ENCODE data around the gene CYGB. TPM values are rescaled to one million over a fixed set of nuclear protein-coding genes. Genes with fewer than 3 reads are reported as not detected.

CYGB gene
- total and polyA plus RNA-seq, 2 of the 13 experiments (the other 11 are each of a cell fraction or from before 2014, with no cell fraction given) = 18.9 to 27.1 TPM

DNA sequence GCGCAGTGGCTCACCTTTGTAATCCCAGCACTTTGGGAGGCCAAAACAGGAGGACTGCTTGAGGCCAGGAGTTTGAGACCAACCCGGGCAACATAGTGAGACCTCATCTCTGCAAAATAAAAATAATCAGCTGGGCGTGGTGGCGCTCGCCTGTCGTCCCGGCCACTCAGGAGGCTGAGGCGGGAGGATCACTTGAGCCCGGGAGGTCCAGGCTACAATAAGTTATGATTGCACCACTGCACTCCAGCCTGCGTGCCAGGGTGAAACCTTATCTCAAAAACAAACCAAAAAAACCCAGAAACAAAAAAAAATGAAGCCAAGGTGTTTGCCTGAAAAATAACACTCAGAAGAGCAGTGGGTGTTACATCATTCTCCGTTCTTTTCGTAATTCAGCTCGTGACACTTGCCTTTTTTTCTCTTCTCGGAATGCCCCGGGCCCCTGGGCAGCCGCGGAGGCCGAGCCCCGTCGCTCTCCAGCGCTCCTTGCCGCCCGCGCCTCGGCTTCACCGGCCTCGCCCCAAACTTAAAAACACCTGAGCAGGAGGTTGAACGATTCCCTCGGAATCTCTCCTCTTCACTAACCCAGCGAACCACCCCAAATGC, 19.4 kb upstream of the CYGB start:
- POLR2A ChIA-PET = interaction anchor here (0.6 to 6.5 kb wide), 39 partner anchors 8 to 564 kb away, joined by 3 to 129 read pairs (median 5); partner anchors contain the start of genes MXRA7, PRCD and ST6GALNAC2
- intact Hi-C loops (cut with micrococcal nuclease; ENCODE audit: unreplicated experiment) = loop anchor here (5.0 to 10.0 kb wide), 2 partner anchors 55 to 148 kb away; no protein-coding TSS in a partner anchor
- TF ChIP-seq, protein P1, sequence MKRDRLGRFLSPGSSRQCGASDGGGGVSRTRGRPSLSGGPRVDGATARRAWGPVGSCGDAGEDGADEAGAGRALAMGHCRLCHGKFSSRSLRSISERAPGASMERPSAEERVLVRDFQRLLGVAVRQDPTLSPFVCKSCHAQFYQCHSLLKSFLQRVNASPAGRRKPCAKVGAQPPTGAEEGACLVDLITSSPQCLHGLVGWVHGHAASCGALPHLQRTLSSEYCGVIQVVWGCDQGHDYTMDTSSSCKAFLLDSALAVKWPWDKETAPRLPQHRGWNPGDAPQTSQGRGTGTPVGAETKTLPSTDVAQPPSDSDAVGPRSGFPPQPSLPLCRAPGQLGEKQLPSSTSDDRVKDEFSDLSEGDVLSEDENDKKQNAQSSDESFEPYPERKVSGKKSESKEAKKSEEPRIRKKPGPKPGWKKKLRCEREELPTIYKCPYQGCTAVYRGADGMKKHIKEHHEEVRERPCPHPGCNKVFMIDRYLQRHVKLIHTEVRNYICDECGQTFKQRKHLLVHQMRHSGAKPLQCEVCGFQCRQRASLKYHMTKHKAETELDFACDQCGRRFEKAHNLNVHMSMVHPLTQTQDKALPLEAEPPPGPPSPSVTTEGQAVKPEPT (CRISPR knock-in tag; IDR thresholded peaks at IDR 0.05; ENCODE audit: low read depth) = no peak
- TF ChIP-seq ZC3H13 (CRISPR knock-in tag; IDR thresholded peaks at IDR 0.05) (no peak), TEAD3 (CRISPR knock-in tag; optimal IDR thresholded peaks at IDR 0.05; ENCODE audit: borderline replicate concordance) (peak; percentile 45), TCF12 (IDR thresholded peaks at IDR 0.05) (no peak), TCF12 (CRISPR knock-in tag; IDR thresholded peaks at IDR 0.05) (no peak), MTA3 (CRISPR knock-in tag; IDR thresholded peaks at IDR 0.05) (no peak), YEATS2 (CRISPR knock-in tag; IDR thresholded peaks at IDR 0.05; ENCODE audit: borderline replicate concordance) (no peak), ZNF724P (CRISPR knock-in tag; IDR thresholded peaks at IDR 0.05; ENCODE audit: borderline replicate concordance) (no peak; the same call in 1 of the 2 replicates), YEATS4 (CRISPR knock-in tag; IDR thresholded peaks at IDR 0.05; ENCODE audit: borderline replicate concordance) (no peak), SSRP1 (CRISPR knock-in tag; IDR thresholded peaks at IDR 0.05) (no peak), ZNF678 (CRISPR knock-in tag; IDR thresholded peaks at IDR 0.05) (0 out of 2 replicates have a peak, but pooled peaks have one; percentile 9), ZNF839 (CRISPR knock-in tag; IDR thresholded peaks at IDR 0.05; ENCODE audit: borderline replicate concordance) (no peak), ZNF782 (CRISPR knock-in tag; IDR thresholded peaks at IDR 0.05; ENCODE audit: borderline replicate concordance) (no peak; the same call in 1 of the 2 replicates), ZNF883 (CRISPR knock-in tag; IDR thresholded peaks at IDR 0.05; ENCODE audit: not compliant biosample characterization) (no peak), ZNF781 (CRISPR knock-in tag; IDR thresholded peaks at IDR 0.05; ENCODE audit: borderline replicate concordance, not compliant biosample characterization) (no peak)
- TF ChIP-seq, protein P2, sequence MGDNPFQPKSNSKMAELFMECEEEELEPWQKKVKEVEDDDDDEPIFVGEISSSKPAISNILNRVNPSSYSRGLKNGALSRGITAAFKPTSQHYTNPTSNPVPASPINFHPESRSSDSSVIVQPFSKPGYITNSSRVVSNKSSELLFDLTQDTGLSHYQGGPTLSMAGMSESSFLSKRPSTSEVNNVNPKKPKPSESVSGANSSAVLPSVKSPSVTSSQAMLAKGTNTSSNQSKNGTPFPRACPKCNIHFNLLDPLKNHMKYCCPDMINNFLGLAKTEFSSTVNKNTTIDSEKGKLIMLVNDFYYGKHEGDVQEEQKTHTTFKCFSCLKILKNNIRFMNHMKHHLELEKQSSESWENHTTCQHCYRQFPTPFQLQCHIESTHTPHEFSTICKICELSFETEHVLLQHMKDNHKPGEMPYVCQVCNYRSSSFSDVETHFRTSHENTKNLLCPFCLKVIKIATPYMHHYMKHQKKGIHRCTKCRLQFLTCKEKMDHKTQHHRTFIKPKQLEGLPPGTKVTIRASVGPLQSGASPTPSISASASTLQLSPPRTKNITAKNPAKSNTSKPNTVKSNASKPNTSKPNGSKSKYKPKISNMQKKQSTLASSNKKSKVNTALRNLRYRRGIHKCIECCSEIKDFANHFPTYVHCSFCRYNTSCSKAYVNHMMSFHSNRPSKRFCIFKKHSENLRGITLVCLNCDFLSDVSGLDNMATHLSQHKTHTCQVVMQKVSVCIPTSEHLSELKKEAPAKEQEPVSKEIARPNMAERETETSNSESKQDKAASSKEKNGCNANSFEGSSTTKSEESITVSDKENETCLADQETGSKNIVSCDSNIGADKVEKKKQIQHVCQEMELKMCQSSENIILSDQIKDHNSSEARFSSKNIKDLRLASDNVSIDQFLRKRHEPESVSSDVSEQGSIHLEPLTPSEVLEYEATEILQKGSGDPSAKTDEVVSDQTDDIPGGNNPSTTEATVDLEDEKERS (CRISPR knock-in tag; IDR thresholded peaks at IDR 0.05) = no peak
- TF ChIP-seq, protein P3, sequence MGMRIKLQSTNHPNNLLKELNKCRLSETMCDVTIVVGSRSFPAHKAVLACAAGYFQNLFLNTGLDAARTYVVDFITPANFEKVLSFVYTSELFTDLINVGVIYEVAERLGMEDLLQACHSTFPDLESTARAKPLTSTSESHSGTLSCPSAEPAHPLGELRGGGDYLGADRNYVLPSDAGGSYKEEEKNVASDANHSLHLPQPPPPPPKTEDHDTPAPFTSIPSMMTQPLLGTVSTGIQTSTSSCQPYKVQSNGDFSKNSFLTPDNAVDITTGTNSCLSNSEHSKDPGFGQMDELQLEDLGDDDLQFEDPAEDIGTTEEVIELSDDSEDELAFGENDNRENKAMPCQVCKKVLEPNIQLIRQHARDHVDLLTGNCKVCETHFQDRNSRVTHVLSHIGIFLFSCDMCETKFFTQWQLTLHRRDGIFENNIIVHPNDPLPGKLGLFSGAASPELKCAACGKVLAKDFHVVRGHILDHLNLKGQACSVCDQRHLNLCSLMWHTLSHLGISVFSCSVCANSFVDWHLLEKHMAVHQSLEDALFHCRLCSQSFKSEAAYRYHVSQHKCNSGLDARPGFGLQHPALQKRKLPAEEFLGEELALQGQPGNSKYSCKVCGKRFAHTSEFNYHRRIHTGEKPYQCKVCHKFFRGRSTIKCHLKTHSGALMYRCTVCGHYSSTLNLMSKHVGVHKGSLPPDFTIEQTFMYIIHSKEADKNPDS (CRISPR knock-in tag; IDR thresholded peaks at IDR 0.05) = no peak

More for the DNA sequence above, 19.4 kb upstream of the CYGB start:
- peak overlapping the region; percentile 90 for H3K27ac ChIP-seq (ENCODE audit: extremely low read length, insufficient read depth, low read length)
- no peaks in the 10 kb centered on the region; a peak in 1 of 5 replicates for H3K27me3 ChIP-seq (ENCODE audit: control insufficient read depth in 1 of 2, insufficient read depth in 2 of 2, low read length in 2 of 2)
- peaks cover 67% of the 10 kb centered on the region for H3K4me1 ChIP-seq (ENCODE audit: insufficient read depth, low read length)
- peaks cover 39% of the 10 kb centered on the region for H4K20me1 ChIP-seq (ENCODE audit: insufficient read depth, low read length)
- no peaks in the 10 kb centered on the region for H3K9me3 ChIP-seq (ENCODE audit: low read length)
- WGBS (ENCODE audit: low lambda C conversion rate) = 8% methylated on average over 30 of the region's 30 CpGs
- peak overlapping the region; percentile 82 for H3K4me2 ChIP-seq (ENCODE audit: low read depth, low read length)
- H3K36me3 ChIP-seq (replicated peaks in 1 of 2; ENCODE audit: control insufficient read depth in 1 of 2, insufficient read depth in 2 of 2, low read length in 2 of 2) = peaks cover 3 to 20% of the 10 kb centered on the region in 2 experiments
- in situ Hi-C loops (cut with HindIII; ENCODE audit: extremely low pct_ligation_motif_present, low pct_unique_long_range_greater_than_20kb) = loop anchor here (5.0 kb wide), 1 partner anchor 35 kb away; no protein-coding TSS in a partner anchor
- TSS peak; percentile 85 for BruUV-seq (replicated peaks)
- peaks cover 46% of the 10 kb centered on the region for H3K79me2 ChIP-seq (ENCODE audit: insufficient read depth, low read length)
- DNase-seq (ENCODE audit: low spot score) (peak; percentile 53), ATAC-seq (peak; percentile 49), FAIRE-seq (no peak)
- H2AFZ ChIP-seq (ENCODE audit: low read length) = peak overlapping the region; percentile 81
- CTCF ChIA-PET (ENCODE audit: low intra/inter-chr PET ratio, low total read pairs) = interaction anchor here (1.4 to 2.9 kb wide), 3 partner anchors 25 to 67 kb away, joined by 3 to 19 read pairs (median 11); no protein-coding TSS in a partner anchor
- H3K4me3 ChIP-seq (replicated peaks in 1 of 3; ENCODE audit: insufficient read depth in 1 of 3, low read depth in 2 of 3, low read length in 3 of 3) = peak overlapping the region; percentile 60 to 89 (median 67)
- H3K9ac ChIP-seq (ENCODE audit: insufficient read depth, low read depth, low read length) = peak overlapping the region; percentile 98
